HEK293 (cell line): ENCODE measurements around the gene DDX24.

Experiments used
- CTCF ChIA-PET: fragments of 350-600 bp; formaldehyde crosslinking; extraction: SDS; loops from one replicate; lab custom pipeline; 2021; ENCODE audit warnings: antibody characterized with exemption; lab: Yijun Ruan, JAX
- POLR2A ChIA-PET: fragments of 300-600 bp; formaldehyde crosslinking; extraction: SDS; loops from one replicate; lab custom pipeline; 2020; ENCODE audit warnings: antibody characterized with exemption, inconsistent platforms; lab: Yijun Ruan, JAX
- H3K27ac ChIP-seq: fragments of 200-500 bp; sonication (Bioruptor generic); 2 replicates; pipeline ENCODE4 v1.5.1; 2014; ENCODE audit warnings: low read depth, low read length, control low read depth, inconsistent platforms; ENCODE audit errors: extremely low read depth
- H3K36me3 ChIP-seq, 2 experiments: fragments of 200-500 bp in 1 of 2; sonication (Bioruptor generic) in 1 of 2; 1 replicate in 1 of 2; 2 replicates in 1 of 2; pipeline ENCODE4 v1.5.1; 2014 to 2017; ENCODE audit warnings: inconsistent platforms in 2 of 2, low read length in 2 of 2; ENCODE audit not compliant: control insufficient read depth in 2 of 2, insufficient read depth in 1 of 2
- H3K4me1 ChIP-seq: fragments of 200-500 bp; sonication (Bioruptor generic); 2 replicates; pipeline ENCODE4 v1.5.1; 2014; ENCODE audit warnings: mild to moderate bottlenecking, low read length, inconsistent platforms; ENCODE audit not compliant: control insufficient read depth, insufficient read depth
- H3K4me3 ChIP-seq: 2 replicates; pipeline ENCODE4 v1.5.1; 2011; ENCODE audit warnings: low read depth, mild to moderate bottlenecking, control low read depth, low read length, moderate library complexity
- H3K9me3 ChIP-seq: fragments of 200-500 bp; sonication (Bioruptor generic); 2 replicates; pipeline ENCODE4 v1.5.1; 2014; ENCODE audit warnings: low read depth, low read length, inconsistent platforms; ENCODE audit not compliant: control insufficient read depth, insufficient read depth
- BCL11A ChIP-seq: fragments of 450-650 bp; formaldehyde crosslinking; IDR thresholded peaks from 2 replicates; pipeline ENCODE4 v1.5.1; 2016; ENCODE audit warnings: low read depth, missing biosample characterization, missing genetic modification characterization
- HOXC10 ChIP-seq: sonication (generic); formaldehyde crosslinking; IDR thresholded peaks from 2 replicates; pipeline ENCODE4 v1.8.1; 2023; ENCODE audit warnings: mild to moderate bottlenecking, missing genetic modification reagents
- PATZ1 ChIP-seq: fragments of 450-650 bp; formaldehyde crosslinking; IDR thresholded peaks from 2 replicates; pipeline ENCODE4 v1.5.1; 2016; ENCODE audit warnings: missing biosample characterization, missing genetic modification characterization
- TCF7L2 ChIP-seq: IDR thresholded peaks from 2 replicates; pipeline ENCODE4 v1.6.1; 2011; ENCODE audit warnings: low read depth, mild to moderate bottlenecking, inconsistent platforms, low read length, moderate library complexity, borderline replicate concordance
- ZBTB17 ChIP-seq: fragments of 450-650 bp; formaldehyde crosslinking; IDR thresholded peaks from 2 replicates; pipeline ENCODE4 v1.5.1; 2016; ENCODE audit warnings: missing biosample characterization, missing genetic modification characterization
- ZNF2 ChIP-seq: fragments of 450-650 bp; formaldehyde crosslinking; IDR thresholded peaks from 2 replicates; pipeline ENCODE4 v1.5.1; 2016; ENCODE audit warnings: missing biosample characterization, missing genetic modification characterization
- ZNF221 ChIP-seq: fragments of 450-650 bp; formaldehyde crosslinking; IDR thresholded peaks from 2 replicates; pipeline ENCODE4 v1.5.1; 2017; ENCODE audit warnings: missing biosample characterization, missing genetic modification characterization, borderline replicate concordance
- ZNF266 ChIP-seq: fragments of 450-650 bp; formaldehyde crosslinking; IDR thresholded peaks from 2 replicates; pipeline ENCODE4 v1.5.1; 2016; ENCODE audit warnings: missing biosample characterization, missing genetic modification characterization, low read depth
- ZNF280D ChIP-seq: fragments of 450-650 bp; formaldehyde crosslinking; IDR thresholded peaks from 2 replicates; pipeline ENCODE4 v1.5.1; 2016; ENCODE audit warnings: missing biosample characterization, missing genetic modification characterization
- ZNF391 ChIP-seq: fragments of 450-650 bp; formaldehyde crosslinking; IDR thresholded peaks from 2 replicates; pipeline ENCODE4 v1.5.1; 2016; ENCODE audit warnings: low read depth, missing biosample characterization, missing genetic modification characterization, borderline replicate concordance
- ZNF518A ChIP-seq: fragments of 450-650 bp; formaldehyde crosslinking; conservative IDR thresholded peaks from 2 replicates; pipeline ENCODE4 v1.5.1; 2016; ENCODE audit warnings: low read depth, missing biosample characterization, missing genetic modification characterization
- ZNF549 ChIP-seq: fragments of 450-650 bp; IDR thresholded peaks from 2 replicates; pipeline ENCODE4 v1.5.1; 2018; ENCODE audit warnings: missing biosample characterization, missing genetic modification characterization, mild to moderate bottlenecking, inconsistent platforms, moderate library complexity
- ZSCAN18 ChIP-seq: fragments of 450-650 bp; formaldehyde crosslinking; IDR thresholded peaks from 2 replicates; pipeline ENCODE4 v1.5.1; 2016; ENCODE audit warnings: missing biosample characterization, missing genetic modification characterization
- TF ChIP-seq, protein P1 (sequence below): fragments of 450-650 bp; formaldehyde crosslinking; IDR thresholded peaks from 2 replicates; pipeline ENCODE4 v1.5.1; 2016; ENCODE audit warnings: missing biosample characterization, missing genetic modification characterization, borderline replicate concordance
- TF ChIP-seq, protein P2 (sequence below): fragments of 450-650 bp; formaldehyde crosslinking; IDR thresholded peaks from 2 replicates; pipeline ENCODE4 v1.5.1; 2016; ENCODE audit warnings: missing biosample characterization, missing genetic modification characterization, borderline replicate concordance

Gene DDX24

DNA sequence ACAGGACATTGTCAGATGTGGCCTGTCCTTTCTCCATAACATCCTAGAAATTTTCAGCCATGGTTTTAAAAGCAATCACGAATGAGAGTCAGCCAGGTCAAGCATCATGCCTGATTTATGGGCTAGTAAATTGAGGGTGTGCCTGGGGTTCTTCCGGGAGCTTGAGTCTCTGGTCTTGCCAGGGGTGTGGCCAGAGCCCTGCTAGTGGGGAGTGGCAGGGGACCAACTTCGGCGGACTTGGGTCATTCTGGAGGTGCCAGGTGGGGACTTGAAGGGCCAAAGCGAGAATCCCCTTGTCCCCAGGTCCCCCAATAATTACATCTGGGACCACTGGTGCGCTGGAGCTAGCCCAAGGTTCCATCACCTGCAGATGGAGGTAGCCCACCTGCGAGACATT, 49.1 kb downstream of the DDX24 start (continued):
- TF ChIP-seq, protein P1, sequence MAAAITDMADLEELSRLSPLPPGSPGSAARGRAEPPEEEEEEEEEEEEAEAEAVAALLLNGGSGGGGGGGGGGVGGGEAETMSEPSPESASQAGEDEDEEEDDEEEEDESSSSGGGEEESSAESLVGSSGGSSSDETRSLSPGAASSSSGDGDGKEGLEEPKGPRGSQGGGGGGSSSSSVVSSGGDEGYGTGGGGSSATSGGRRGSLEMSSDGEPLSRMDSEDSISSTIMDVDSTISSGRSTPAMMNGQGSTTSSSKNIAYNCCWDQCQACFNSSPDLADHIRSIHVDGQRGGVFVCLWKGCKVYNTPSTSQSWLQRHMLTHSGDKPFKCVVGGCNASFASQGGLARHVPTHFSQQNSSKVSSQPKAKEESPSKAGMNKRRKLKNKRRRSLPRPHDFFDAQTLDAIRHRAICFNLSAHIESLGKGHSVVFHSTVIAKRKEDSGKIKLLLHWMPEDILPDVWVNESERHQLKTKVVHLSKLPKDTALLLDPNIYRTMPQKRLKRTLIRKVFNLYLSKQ: no peak
- TF ChIP-seq ZNF549 (tag by site-specific recombination) (no peak), PATZ1 (tag by site-specific recombination) (no peak), ZNF2 (no peak), HOXC10 (CRISPR knock-in tag) (no peak), ZBTB17 (tag by site-specific recombination) (no peak)

- Histone ChIP-seq H3K9me3 (no peaks in the 10 kb centered on the region), H3K36me3 (peaks cover 0 to 6% of the 10 kb centered on the region in 2 experiments; a peak in 1 of 3 replicates), H3K27ac (no peak overlapping the region), H3K4me1 (no peaks in the 10 kb centered on the region), H3K4me3 (no peak overlapping the region)
- ChIA-PET CTCF (interaction anchor here (1.1 kb wide), 1 partner anchor 105 kb away, joined by 4 read pairs; no protein-coding TSS in a partner anchor), POLR2A (no interaction called here)
- no peak for TF ChIP-seq ZNF391
- TF ChIP-seq TCF7L2: no peak
- no peak for TF ChIP-seq ZNF280D (tag by site-specific recombination)
- TF ChIP-seq, protein P2, sequence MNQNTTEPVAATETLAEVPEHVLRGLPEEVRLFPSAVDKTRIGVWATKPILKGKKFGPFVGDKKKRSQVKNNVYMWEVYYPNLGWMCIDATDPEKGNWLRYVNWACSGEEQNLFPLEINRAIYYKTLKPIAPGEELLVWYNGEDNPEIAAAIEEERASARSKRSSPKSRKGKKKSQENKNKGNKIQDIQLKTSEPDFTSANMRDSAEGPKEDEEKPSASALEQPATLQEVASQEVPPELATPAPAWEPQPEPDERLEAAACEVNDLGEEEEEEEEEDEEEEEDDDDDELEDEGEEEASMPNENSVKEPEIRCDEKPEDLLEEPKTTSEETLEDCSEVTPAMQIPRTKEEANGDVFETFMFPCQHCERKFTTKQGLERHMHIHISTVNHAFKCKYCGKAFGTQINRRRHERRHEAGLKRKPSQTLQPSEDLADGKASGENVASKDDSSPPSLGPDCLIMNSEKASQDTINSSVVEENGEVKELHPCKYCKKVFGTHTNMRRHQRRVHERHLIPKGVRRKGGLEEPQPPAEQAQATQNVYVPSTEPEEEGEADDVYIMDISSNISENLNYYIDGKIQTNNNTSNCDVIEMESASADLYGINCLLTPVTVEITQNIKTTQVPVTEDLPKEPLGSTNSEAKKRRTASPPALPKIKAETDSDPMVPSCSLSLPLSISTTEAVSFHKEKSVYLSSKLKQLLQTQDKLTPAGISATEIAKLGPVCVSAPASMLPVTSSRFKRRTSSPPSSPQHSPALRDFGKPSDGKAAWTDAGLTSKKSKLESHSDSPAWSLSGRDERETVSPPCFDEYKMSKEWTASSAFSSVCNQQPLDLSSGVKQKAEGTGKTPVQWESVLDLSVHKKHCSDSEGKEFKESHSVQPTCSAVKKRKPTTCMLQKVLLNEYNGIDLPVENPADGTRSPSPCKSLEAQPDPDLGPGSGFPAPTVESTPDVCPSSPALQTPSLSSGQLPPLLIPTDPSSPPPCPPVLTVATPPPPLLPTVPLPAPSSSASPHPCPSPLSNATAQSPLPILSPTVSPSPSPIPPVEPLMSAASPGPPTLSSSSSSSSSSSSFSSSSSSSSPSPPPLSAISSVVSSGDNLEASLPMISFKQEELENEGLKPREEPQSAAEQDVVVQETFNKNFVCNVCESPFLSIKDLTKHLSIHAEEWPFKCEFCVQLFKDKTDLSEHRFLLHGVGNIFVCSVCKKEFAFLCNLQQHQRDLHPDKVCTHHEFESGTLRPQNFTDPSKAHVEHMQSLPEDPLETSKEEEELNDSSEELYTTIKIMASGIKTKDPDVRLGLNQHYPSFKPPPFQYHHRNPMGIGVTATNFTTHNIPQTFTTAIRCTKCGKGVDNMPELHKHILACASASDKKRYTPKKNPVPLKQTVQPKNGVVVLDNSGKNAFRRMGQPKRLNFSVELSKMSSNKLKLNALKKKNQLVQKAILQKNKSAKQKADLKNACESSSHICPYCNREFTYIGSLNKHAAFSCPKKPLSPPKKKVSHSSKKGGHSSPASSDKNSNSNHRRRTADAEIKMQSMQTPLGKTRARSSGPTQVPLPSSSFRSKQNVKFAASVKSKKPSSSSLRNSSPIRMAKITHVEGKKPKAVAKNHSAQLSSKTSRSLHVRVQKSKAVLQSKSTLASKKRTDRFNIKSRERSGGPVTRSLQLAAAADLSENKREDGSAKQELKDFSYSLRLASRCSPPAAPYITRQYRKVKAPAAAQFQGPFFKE (tag by site-specific recombination): no peak
- no peak for TF ChIP-seq ZNF518A
- no peak for TF ChIP-seq ZSCAN18 (tag by site-specific recombination)
- TF ChIP-seq ZNF221: no peak
- no peak for TF ChIP-seq BCL11A (tag by site-specific recombination)
- no peak for TF ChIP-seq ZNF266 (tag by site-specific recombination)
These were observed 49.7 kb downstream of the DDX24 start for GRCh38 chr14:94031161-94031882.
